HG03060 (cell line): Measurements from ENCODE around the gene STK11.

ENCODE experiments used
- ATAC-seq: cut with Tn5 transposase; IDR thresholded peaks from one replicate; pipeline ENCODE4 v1.9.1; 2021; ENCODE audit warnings: low read depth, moderate number of reproducible peaks; ENCODE audit not compliant: unreplicated experiment

Gene STK11, protein sequence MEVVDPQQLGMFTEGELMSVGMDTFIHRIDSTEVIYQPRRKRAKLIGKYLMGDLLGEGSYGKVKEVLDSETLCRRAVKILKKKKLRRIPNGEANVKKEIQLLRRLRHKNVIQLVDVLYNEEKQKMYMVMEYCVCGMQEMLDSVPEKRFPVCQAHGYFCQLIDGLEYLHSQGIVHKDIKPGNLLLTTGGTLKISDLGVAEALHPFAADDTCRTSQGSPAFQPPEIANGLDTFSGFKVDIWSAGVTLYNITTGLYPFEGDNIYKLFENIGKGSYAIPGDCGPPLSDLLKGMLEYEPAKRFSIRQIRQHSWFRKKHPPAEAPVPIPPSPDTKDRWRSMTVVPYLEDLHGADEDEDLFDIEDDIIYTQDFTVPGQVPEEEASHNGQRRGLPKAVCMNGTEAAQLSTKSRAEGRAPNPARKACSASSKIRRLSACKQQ

DNA sequence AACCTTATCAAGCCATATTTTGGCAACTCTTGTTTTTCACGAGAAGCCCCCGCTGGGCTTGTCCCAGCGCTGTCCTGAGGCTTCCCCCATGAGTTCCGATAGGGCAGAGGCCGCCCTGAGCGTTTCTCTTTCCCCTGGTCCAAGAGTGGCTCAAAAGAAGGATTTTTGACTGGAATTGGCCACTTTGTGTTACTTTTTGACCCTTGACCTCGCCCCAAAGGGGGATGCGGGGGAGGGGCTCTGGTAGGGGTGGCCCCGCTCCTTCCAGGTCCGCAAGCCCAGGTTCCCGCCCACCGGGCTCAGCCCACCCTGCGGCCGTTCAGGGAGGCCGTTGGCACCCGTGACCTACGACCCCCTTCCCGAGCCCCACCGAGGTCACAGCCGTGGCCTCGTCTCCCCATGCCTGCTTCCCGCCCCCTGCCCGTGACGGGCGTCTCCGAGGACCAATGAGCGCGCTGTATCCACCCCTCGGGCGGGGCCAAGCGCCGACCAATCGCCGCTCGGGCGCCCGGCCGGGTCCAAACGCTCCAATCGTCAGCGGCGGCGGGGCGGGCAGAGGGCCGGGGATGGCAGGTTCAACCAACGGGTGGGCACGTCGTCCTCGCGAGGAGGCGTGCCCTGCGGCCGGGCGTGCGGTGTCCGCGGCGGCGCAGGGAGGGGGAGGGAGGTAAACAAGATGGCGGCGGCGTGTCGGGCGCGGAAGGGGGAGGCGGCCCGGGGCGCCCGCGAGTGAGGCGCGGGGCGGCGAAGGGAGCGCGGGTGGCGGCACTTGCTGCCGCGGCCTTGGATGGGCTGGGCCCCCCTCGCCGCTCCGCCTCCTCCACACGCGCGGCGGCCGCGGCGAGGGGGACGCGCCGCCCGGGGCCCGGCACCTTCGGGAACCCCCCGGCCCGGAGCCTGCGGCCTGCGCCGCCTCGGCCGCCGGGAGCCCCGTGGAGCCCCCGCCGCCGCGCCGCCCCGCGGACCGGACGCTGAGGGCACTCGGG is at the start of gene STK11:
STK11 (plus strand) TSS at position 665 of the 986 bp plus-strand sequence. CDS start 1,136 bp downstream, outside the sequence.
- no peak for ATAC-seq

DNA sequence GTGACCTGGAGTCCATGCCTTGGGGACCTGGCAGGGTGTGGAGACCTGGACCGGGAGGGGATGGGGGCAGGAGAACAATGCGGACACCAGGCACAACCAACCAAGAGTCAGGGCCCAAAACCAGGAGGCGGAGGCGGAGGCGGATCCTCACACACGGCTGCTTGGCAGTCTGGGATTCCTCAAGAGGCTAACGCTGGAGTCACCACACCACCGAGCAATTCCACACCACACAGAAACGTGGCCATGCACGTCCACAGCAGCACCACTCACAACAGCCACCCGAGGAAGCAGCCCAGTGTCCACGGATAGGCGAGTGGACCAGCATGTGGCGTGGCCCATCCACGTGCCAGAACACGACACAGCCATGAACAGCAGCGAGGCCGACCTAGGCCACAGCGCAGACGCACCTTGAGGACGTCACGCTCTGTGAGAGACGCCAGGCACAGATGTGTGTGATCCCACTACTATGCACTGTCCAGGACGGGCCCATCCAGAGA is 49.2 kb upstream of the STK11 start:
- no peak for ATAC-seq

DNA sequence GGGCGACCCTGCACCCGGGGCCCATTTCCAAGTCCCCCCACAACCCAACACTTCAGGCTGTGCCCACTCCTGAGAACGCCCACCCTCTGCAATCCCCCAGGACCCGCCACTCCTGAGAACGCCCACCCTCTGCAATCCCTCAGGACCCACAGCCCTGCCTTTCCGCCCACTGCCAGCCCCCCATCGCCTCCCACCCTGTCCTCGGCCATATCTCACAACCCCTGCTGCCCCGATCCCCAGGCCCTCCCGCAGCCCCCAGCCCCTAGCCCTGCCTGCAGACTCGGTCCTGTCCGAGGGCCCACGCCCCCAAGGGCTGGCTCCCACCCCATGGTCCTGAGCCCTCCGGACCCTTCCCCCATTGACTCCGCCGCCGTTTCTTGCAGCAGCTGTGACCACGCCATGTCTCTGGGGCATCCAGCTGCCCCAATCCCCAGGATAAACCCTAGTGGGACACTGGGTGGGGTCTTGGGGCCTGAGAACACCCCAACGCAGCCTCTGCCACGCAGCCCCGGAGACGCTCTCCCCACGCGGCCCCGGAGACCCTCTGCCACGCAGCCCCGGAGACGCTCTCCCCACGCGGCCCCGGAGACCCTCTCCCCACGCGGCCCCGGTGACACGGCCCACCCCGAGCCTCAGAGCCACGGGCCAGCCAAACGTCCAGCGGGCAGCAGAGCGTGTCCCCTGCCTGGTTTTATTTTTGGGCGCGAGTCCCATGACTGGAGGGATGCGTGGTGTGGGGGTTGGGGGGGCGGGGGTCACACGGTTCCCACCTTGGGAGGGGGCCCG is 48.6 kb upstream of the STK11 start:
- no peak for ATAC-seq

- no peak for ATAC-seq
These were observed 47.4 kb upstream of the STK11 start for GRCh38 chr19:1157931-1158884.

DNA sequence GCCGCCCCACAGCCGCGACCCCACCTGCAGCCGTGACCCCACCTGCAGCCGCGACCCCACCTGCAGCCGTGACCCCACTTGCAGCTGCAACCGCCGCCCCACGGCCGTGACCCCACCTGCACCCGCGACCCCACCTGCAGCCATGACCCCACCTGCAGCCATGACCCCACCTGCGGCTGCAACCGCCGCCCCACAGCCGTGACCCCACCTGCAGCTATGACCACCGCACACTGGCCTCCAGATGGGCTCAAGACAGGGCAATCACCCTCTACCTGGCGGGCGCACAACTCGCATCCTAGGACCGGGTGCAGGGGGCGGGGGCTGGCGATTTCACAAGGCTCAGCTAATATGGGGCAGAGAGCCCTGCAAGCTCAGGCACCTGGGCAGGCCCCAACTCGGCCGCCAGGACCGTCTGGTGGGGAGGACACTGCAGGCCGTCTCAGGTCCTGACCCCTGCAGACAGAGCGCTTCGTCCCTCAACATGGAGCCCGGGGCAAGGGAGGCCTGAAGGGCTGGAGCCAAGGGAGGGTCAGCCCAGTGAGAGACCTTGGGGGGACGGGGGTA is 46.6 kb upstream of the STK11 start:
- ATAC-seq, result no peak

GRCh38 chr19:1159864-1160595 is 45.5 kb upstream of the STK11 start:
- ATAC-seq, result no peak

DNA sequence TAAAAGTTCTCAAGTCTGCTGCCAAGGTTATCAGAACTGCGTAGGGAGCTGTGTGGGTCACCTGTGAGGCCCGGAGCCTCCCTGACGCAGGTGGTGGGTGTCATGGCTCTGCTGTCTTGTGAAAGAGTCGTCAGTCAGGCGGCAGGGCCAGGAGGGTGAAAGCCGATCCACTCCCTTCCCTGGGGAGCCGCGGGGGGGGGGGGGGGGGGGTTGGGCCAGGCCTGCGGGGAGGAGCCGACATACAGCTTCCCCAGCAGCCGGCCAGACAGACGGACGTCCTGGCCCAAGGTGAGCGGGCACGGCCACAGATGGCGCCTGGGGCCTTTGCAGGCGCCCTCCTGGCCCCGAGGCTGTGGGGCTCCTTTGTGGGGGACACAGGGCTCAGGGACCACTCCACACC is 43.9 kb upstream of the STK11 start:
- ATAC-seq, result no peak

DNA sequence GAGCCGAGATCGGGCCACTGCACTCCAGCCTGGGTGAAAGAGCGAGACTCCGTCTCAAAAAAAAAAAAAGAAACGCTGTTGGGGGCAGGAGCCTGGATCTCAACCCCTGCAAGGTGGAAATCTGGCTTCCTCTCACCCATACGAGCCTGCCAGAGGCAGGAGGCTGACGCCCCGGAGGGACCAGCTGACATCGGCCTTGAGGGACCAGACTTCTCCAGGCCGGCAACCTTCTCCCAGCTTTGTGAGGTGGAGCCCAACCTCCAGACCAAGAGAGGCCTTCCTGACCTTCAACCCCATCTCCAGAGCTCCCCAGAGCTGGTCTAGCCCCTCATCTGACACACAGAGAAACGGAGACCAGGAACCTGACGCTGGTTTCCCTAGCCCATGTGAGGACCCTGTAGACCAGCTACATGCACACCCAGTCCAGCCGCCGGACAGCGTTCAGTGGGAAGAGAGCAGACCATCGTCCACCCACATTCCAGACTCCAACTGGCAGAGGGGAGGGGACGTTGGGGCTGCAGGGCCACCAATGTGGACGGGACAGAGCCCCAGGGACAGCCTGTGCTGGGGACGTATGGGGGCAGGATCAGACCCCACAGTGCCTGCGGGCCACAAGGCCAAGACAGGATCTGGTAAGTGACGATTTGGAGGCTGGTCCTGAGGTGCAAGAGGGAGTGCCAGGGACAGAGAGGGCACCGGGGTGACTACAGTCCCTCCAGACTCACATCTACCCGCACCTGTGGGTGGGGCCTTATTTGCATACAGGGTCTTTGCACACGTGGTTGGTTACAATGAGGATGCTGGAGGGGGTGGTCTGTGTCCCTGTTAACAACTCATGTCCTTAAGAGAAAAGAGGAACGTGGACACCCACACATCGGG is 42.9 kb upstream of the STK11 start:
- no peak for ATAC-seq

DNA sequence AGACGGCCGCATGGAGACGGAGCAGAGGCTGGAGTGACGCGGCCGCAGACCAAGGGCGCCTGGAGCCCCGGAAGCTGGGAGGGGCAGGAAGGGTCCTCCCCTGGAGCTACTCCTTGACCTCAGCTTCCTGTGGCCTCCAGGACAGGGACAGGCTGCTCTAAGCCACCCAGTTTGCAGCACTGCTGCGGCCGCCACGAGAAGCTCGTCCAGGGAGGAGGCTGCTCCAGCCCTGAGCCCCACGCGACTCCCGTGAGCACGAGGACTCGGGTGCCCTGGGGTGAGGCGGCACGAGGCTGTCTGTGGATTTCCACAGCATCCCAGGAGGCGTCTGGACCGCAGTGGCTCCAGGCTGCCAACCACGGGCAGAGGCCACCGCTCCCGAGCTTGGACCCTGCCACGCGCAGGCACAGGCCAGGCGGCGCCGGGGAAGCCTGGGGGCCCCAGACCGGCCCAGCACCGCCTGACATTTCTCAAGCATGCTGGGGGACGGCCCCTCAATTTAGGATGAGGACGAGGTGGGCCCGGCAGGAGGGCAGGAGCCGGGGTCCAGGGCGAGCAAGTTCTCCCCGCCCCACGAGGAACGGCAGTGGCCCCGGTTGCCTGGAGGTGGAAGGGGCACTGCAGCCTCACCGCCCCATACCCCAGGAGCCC is 42.2 kb upstream of the STK11 start:
- ATAC-seq, result no peak

DNA sequence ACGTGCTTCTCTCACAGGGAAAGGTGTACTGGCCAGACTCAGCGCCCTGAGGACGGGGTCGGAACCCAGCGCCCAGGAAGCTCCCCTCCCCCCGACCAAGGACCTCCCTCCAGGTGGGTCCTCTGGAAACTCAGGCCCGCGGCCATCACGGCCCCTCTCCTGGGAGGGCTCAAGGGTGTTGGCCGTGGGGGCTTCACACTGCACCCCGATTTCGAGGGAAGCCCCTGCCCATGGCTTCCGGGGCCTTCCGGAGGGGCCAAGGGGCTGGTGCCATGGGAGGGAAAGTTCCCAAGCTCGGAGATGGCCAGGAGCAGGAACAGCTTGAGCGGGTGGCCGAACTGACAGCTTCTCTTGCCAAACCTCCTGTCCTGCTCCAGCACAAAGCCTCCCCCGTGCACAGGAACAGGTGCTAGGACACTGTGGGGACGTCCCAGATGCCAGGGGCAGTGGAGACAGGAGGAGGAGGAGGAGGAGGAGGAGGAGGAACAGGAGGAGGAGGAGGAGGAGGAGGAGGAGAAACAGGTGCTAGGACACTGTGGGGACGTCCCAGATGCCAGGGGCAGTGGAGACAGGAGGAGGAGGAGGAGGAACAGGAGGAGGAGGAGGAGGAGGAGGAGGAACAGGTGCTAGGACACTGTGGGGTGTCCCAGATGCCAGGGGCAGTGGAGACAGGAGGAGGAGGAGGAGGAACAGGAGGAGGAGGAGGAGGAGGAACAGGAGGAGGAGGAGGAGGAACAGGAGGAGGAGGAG is 41.5 kb upstream of the STK11 start:
- no peak for ATAC-seq

- ATAC-seq, result no peak
These were observed 40.7 kb upstream of the STK11 start for GRCh38 chr19:1164684-1165531.

DNA sequence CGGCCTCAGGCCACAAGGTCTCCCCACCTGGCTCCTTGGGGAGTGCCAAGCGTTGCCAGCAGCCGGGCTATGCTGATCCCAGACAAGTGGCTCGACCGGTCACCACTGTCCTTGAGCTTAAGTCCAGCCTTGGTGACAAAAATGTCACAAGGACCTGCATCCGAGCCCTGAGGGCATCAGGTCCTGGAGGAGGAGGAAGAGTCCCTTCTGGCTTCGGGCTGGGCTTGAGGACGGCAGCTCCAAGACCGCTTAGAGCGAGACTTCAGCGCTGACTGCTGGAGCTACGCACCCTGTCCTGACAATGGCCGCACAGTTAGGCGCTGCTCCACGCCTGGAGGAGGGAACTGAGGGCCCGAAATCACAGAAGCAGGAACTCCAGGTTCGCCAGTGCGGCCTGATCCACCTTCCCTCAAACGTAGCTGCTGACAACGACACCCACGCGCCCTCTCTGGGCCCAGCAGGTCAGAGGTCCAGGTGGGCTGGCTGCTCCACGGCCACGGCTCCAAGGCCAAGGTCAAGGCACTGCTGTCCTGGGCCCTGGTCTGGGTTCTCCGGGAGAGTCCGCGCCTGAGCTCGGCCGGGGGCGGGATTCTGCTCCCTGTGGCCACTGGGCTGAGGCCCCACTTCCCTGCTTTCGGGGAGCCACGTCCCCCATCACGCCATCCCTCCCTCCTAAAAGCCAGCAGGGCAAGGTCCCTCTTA is 38.6 kb upstream of the STK11 start:
- ATAC-seq, result no peak

- no peak for ATAC-seq
These were observed 37.6 kb upstream of the STK11 start for GRCh38 chr19:1167687-1168571.
